Esophagus muscularis mucosa (tissue), 4 donors: ENCODE results near the gene GRIFIN. TPM values are rescaled to one million over a fixed set of nuclear protein-coding genes. Genes with fewer than 3 reads are reported as not detected.

Experiments used
- DNase-seq: peaks from one replicate; pipeline ENCODE4 v3.0.0-alpha.2; 2017; ENCODE audit errors: extremely low spot score
- H3K27ac ChIP-seq, 4 donors: fragments of 200-600 bp; sonication (generic); replicated peaks in 1 of 4; 1 replicate in 3 of 4; 2 replicates in 1 of 4; pipeline ENCODE4 v1.5.1; 2016 to 2019; ENCODE audit warnings: mild to moderate bottlenecking in 1 of 4
- H3K27me3 ChIP-seq, 4 donors: fragments of 200-600 bp; sonication (generic); one replicate each; pipeline versions ENCODE4 v1.5.1 to v1.6.0; 2016 to 2019
- H3K36me3 ChIP-seq, 4 donors: fragments of 200-600 bp; sonication (generic); one replicate each; pipeline ENCODE4 v1.5.1; 2016 to 2019
- H3K4me1 ChIP-seq, 4 donors: fragments of 200-600 bp; sonication (generic); one replicate each; pipeline ENCODE4 v1.5.1; 2016 to 2019
- H3K4me3 ChIP-seq, 4 donors: fragments of 200-600 bp; sonication (generic); 1 replicate in 2 of 4; 2 replicates in 2 of 4; pipeline ENCODE4 v1.5.1; 2016 to 2019; ENCODE audit warnings: mild to moderate bottlenecking in 4 of 4, moderate library complexity in 1 of 4
- H3K9me3 ChIP-seq, 4 donors: fragments of 200-600 bp; sonication (generic); 1 replicate in 3 of 4; 2 replicates in 1 of 4; pipeline ENCODE4 v1.5.1; 2016 to 2019
- CTCF ChIP-seq, 3 experiments: fragments of 200-600 bp in 2 of 3; fragments of 450-650 bp in 1 of 3; sonication (generic) in 2 of 3; IDR thresholded peaks; one replicate each; pipeline ENCODE4 v1.5.1; 2017 to 2019; ENCODE audit warnings: antibody characterized with exemption in 3 of 3, mild to moderate bottlenecking in 2 of 3, moderate library complexity in 1 of 3
- EP300 ChIP-seq: sonication (generic); formaldehyde crosslinking; IDR thresholded peaks from one replicate; pipeline ENCODE4 v1.6.1; 2017; ENCODE audit warnings: antibody characterized with exemption
- POLR2A ChIP-seq: fragments of 450-650 bp; IDR thresholded peaks from one replicate; pipeline ENCODE4 v1.6.1; 2017; ENCODE audit warnings: antibody characterized with exemption, moderate library complexity, mild to moderate bottlenecking, low read depth
- POLR2AphosphoS5 ChIP-seq, 2 donors: sonication (generic); formaldehyde crosslinking; IDR thresholded peaks; one replicate each; pipeline ENCODE4 v1.6.1; 2017; ENCODE audit warnings: antibody characterized with exemption in 2 of 2
- WGBS: methylation state at CpG from one replicate; pipeline ENCODE4 v1.1.5; 2018; 5-methylcytosine and 5-hydroxymethylcytosine counted together
- intact Hi-C: fragments of 100-400 bp; cut with DNase I; formaldehyde crosslinking; loops from one replicate; pipeline ENCODE4 v1.15.1; 2023
- total RNA-seq, 4 donors: library from RNA; depleted of rRNA; stranded (reverse); fragments of >200 nt; gene quantifications; one replicate each; pipeline versions ENCODE4 v1.1.0 to v1.2.1, GENCODE V29; 2016

The GRIFIN gene
- total RNA-seq, 4 donors from 2014 or later: not detected

- no peak for DNase-seq
- TF ChIP-seq POLR2A (no peak), EP300 (no peak), CTCF (IDR thresholded peaks at IDR 0.05) (no peak), POLR2AphosphoS5 (IDR thresholded peaks at IDR 0.05) (no peak)
- Histone ChIP-seq H3K4me1 (peaks cover 9 to 16% (median 16%) of the 10 kb centered on the region in 4 donors), H3K27ac (no peak overlapping the region), H3K27me3 (peaks cover 0 to 34% (median 0%) of the 10 kb centered on the region in 4 donors), H3K9me3 (no peaks in the 10 kb centered on the region), H3K4me3 (no peak overlapping the region), H3K36me3 (no peaks in the 10 kb centered on the region)
- intact Hi-C loops: no loop called here
- WGBS: 85% methylated on average over 10 of the region's 10 CpGs
These were observed 9.5 kb downstream of the GRIFIN start for GRCh38 chr7:2466675-2467074.

- peaks cover 3 to 9% (median 9%) of the 10 kb centered on the region in 4 donors for H3K4me1 ChIP-seq
- no peaks in the 10 kb centered on the region for H3K36me3 ChIP-seq
- peaks cover 0 to 27% (median 0%) of the 10 kb centered on the region in 4 donors for H3K27me3 ChIP-seq
- no peak for DNase-seq
- WGBS: 83% methylated on average over 12 of the region's 12 CpGs
- intact Hi-C loops: no loop called here
- no peak for TF ChIP-seq CTCF (IDR thresholded peaks at IDR 0.05)
- no peak for TF ChIP-seq POLR2AphosphoS5 (IDR thresholded peaks at IDR 0.05)
- no peak for TF ChIP-seq POLR2A
- TF ChIP-seq EP300: no peak
- no peak overlapping the region for H3K4me3 ChIP-seq
- no peak overlapping the region for H3K27ac ChIP-seq
- H3K9me3 ChIP-seq: no peaks in the 10 kb centered on the region
These were observed 10.3 kb downstream of the GRIFIN start for GRCh38 chr7:2465928-2466327.

- H3K27ac ChIP-seq: no peak overlapping the region
- intact Hi-C loops: no loop called here
- H3K36me3 ChIP-seq: no peaks in the 10 kb centered on the region
- no peaks in the 10 kb centered on the region for H3K9me3 ChIP-seq
- no peaks in the 10 kb centered on the region for H3K4me1 ChIP-seq
- H3K4me3 ChIP-seq: no peak overlapping the region
- no peak for DNase-seq
- WGBS: 92% methylated on average over 3 of the region's 3 CpGs
- H3K27me3 ChIP-seq: no peaks in the 10 kb centered on the region
- TF ChIP-seq POLR2AphosphoS5 (IDR thresholded peaks at IDR 0.05): no peak
- TF ChIP-seq EP300: no peak
- TF ChIP-seq POLR2A: no peak
- no peak for TF ChIP-seq CTCF (IDR thresholded peaks at IDR 0.05)
These were observed 13.5 kb downstream of the GRIFIN start for GRCh38 chr7:2462731-2463130.

- H3K27ac ChIP-seq: no peak overlapping the region
- 80% methylated on average over 13 of the region's 15 CpGs for WGBS
- intact Hi-C loops: no loop called here
- H3K4me1 ChIP-seq: no peaks in the 10 kb centered on the region
- H3K4me3 ChIP-seq: no peak overlapping the region
- no peak for DNase-seq
- no peaks in the 10 kb centered on the region for H3K27me3 ChIP-seq
- H3K9me3 ChIP-seq: no peaks in the 10 kb centered on the region
- H3K36me3 ChIP-seq: no peaks in the 10 kb centered on the region
- TF ChIP-seq EP300 (no peak), POLR2A (no peak), POLR2AphosphoS5 (IDR thresholded peaks at IDR 0.05) (no peak), CTCF (IDR thresholded peaks at IDR 0.05) (no peak)
These were observed 14.8 kb downstream of the GRIFIN start for GRCh38 chr7:2461268-2462026.

- Histone ChIP-seq H3K27me3 (no peaks in the 10 kb centered on the region), H3K36me3 (no peaks in the 10 kb centered on the region), H3K4me1 (no peaks in the 10 kb centered on the region), H3K4me3 (no peak overlapping the region), H3K9me3 (no peaks in the 10 kb centered on the region), H3K27ac (no peak overlapping the region)
- WGBS: 80% methylated on average over 2 of the region's 6 CpGs
- intact Hi-C loops: no loop called here
- TF ChIP-seq CTCF (IDR thresholded peaks at IDR 0.05): no peak
- no peak for TF ChIP-seq EP300
- TF ChIP-seq POLR2AphosphoS5 (IDR thresholded peaks at IDR 0.05): no peak
- TF ChIP-seq POLR2A: no peak
- no peak for DNase-seq
These were observed 15.6 kb downstream of the GRIFIN start for GRCh38 chr7:2460641-2461040.
